Activated CD4-positive, alpha-beta T cell treated with anti-CD3 and anti-CD28 coated beads for 24 hours (primary cell): ENCODE measurements around the gene DLK2.
"Not testable (repeated sequence)": the region's sequence is repeated elsewhere in the genome, so short reads cannot be mapped to it uniquely, and the experiment has no call there.

Experiments
- DNase-seq, 2 donors: peaks; one replicate each; pipeline ENCODE4 v3.0.0-alpha.2; 2020; ENCODE audit warnings: low read depth in 2 of 2

DLK2 gene, protein sequence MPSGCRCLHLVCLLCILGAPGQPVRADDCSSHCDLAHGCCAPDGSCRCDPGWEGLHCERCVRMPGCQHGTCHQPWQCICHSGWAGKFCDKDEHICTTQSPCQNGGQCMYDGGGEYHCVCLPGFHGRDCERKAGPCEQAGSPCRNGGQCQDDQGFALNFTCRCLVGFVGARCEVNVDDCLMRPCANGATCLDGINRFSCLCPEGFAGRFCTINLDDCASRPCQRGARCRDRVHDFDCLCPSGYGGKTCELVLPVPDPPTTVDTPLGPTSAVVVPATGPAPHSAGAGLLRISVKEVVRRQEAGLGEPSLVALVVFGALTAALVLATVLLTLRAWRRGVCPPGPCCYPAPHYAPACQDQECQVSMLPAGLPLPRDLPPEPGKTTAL

DNA sequence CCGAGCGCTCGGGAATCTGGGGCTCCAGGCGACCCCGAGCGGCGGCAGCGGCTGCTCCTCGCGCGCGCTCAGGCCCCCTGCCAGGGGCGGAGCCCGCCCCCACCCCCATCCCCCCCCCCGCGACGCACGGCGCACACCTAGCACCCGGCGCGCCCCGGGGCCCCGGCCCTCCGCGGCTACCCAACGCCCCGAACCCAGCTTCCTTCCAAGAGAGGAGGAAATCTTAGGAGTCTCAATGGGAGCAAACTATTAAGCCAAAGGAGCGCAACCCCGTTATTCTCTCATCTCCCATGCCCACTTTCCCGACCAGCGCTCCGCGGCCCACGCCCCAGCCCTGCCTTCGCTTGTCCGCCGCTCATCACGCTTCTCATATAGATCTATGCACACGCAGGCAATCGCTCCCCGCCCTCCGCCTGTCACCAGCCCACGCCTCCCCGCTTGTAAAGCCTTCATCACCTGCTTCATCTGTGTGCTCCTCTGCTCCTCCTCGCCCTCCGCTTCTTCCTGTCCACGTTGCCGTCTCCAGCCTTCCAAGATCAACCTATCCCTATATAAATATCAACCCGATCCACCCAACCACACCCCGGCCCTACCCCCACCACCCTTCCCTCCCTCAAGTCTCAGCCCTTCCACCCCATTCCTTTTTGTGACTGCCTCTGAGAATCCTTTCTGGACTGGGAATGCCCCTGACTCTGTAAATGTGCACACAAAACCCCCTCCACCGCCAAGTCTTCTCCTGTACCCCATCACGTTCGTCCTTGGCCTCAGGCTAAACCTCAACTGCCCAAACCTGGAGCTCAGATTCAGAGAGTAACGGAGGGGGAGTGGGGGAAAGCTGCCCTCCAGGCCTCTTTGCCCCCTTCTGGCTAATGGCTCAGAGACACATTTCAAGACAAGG is at the start of gene DLK2:
TSS of gene DLK2 (minus strand) at position 18 of the 898 bp plus-strand sequence. CDS start 723 bp downstream, outside the sequence.
- DNase-seq: peak; percentile 20 to 56

DNA sequence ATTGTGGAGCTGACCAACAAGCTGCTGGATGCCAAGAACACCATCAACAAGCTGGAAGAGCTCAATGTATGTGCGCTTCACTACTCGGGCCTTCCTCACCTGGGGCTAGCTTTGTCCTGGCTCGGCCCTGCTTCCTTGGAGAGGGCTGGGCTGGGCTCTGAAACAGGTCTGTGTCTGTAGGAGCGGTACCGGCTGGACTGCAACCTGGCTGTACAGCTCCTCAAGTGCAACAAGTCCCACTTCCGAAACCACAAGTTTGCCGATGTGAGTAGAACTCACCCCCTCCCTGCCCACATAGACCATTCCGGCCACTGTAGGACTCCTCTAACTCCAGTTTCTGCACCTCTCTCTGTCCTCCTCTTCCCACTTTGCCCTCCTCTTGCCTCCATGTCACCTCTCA is 48.1 kb upstream of the DLK2 start:
- no peak for DNase-seq

DNA sequence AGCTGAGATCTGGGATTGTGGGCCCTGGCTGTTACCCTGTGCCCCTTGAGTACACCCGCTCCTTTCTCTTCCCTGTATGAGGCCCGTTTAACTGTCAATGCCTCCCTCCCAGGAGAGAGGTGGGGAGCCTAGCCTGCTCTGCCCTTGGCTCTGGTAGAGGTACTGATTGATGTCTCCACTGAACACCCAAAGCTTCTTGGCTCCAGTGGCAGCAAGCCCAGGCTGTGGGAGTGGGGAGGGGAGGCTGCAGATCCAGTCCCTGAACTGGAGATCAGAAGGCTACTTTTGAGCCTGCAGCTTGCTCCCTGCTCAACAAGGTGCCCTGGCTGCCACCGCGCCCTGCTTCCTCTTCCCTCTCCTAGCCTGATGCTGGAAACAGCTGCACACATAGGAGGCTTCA is 47.3 kb upstream of the DLK2 start:
- no peak for DNase-seq

DNA sequence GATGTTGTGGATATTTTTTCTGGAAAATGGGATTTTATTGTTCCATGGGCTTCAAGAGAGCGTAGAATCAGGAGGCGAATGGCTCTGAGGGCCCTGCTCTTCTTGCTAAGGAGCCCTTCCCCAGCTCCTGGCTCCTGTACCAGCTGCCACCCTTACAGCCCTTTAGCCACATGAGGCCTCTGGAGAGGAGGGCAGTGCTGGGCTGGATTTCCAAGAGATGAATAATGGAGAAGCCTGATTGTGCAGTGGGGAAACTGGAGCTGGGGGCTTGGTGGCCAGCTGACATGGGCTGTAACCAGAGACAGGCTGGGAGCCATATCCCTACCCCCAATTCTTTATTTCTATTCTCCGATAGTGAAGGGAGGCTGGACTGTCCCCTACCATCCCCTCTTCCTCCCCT is 45.6 kb upstream of the DLK2 start:
- no peak for DNase-seq

DNA sequence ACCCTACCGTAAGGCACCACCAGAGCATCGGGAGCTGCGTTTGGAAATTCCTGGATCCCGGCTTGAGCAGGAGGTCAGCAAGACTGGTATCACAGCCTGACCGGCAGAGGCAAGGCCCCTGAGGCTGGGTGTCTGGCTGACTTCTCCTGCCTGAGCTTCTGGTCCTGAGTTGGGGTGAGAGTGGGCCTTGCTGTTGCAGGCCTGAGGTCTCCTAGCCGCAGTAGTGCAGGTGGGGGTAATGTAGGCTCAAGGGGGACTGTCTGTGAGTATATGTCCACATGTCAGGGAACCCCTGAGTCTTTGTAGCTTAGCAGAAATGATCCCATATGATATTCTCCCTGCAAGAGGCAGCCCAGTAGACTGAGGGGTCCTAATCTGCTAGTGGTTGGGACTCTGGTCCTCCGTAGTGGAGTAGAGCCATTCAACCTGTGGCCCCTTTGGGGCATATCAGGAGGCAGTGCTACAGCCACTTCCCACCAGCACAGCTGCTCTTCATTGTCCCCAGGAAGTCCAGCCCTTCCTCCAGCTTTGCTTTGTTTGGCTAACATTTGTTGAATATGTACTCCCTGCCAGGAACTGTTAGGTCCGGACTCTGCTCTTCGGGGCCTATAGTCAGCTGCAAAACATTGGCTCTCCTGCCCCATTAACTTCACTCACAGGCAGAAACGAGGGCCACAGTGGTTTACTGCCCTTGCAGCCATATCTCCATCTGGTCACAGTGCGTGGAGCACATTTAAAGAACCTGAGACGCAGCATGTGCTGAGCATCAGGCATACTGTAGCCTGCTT is 43.9 kb upstream of the DLK2 start:
- DNase-seq: no peak

DNA sequence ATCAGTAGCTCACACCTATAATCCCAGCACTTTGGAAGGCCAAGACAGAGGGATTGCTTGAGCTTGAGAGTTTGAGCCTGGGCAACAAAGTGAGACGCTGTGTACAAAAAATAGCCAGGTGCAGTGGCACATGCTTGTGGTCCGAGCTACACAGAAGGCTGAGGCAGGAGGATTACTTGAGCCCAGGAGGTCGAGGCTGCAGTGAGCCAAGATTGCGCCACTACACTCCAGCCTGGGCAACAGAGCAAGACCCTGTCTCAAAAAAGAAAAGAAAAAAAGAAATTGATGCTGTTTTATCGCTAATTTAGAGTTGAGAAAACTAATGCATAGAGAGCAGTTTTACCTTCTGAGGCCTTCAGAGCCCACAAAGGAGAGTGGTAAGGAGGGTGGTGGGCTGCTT is 42.9 kb upstream of the DLK2 start:
- not testable (repeated sequence) for DNase-seq

DNA sequence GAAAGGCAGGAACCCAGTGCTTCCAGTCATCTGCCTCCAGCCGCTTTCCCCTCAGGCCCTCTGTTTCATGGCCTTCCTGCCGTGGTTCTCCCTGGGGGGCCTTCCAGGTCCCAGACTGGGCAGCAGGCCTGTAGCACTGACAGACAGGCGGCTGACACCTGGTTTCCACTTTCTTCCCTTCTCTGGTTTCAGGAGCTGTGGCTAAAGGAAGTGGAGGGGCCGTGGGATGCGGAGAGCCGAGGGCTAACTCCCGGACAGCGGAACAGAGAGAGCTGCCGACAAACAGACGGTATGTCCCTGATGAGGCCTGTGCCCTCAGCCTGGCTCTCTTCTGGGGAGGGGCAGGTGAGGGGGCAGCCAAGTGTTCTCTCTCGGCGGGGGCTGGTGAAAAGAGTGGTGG is 42.3 kb upstream of the DLK2 start:
- DNase-seq: no peak

DNA sequence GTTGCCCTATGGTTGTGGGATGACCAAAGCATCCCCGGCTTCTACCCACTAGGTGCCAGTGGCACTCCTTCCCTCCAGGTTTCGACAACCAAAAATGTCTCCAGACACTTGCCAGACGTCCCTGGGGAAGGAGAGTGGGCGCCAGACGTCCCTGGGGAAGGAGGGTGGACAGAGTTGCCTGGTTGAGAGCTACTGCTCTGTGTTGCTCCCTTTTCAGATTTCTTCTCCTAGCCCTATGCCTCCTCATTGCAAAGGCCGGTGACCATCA is 41.7 kb upstream of the DLK2 start:
- DNase-seq: no peak

DNA sequence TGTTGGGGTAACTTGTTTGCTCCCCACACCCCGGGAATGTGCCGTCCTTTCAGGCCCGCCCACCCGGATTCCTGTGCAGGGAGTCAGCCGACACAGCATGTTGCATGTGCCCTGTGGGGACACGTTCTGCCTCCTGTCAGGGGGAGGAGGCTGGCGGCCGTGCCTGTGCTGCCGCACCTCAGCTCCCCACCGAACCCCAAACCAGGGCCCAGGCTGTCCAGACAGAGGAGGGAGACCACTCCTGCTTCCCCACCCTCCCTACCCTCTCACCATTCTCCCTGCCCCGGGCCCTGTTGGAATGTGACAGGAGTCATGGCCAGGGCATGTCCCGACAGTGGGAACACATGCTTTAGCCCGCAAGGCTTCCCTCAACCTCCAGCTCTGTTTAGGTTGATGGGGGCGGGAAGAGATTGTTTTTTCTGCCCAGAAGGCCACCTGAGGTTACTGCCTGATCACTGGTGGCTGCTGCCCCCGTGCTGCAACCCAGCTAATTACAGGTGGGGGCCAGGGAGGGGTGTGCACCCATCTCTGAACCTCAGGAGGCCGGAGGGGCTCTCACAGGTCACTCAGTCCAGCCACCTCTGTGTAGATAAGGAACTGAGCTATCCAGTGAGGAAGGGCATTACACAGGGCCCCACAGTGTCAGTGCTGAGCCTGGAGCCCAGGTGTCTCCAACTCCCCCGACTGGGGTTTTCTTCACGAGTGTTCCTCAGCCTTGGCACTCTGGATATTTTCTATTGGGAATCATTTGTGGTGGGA is 41.2 kb upstream of the DLK2 start:
- no peak for DNase-seq

DNA sequence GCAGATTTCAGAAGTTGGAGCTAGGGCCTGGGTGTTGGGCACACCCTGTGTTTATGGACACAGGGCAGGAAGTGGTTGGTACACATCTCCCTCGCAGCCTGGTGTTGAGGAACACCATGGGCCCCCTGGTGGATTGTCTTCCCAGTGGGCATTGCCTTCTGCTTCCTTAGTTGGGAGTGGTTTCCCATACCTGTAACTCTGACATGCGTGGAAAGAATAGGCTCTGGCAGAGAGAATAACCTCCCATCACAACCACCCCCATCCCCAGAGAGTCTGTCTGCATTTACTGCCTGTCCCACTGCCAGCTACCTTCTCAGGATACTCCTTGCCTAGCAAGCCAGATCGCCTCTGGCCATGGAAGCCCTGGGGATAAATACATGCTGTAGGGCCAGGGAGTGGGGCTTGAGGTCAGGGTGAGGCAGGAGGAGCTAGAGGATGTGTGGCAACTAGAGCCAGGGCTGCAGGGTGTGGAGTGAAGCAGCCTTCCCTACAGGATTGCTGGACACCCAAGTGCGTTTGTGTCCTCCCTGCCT is 40.1 kb upstream of the DLK2 start:
- DNase-seq: no peak

DNA sequence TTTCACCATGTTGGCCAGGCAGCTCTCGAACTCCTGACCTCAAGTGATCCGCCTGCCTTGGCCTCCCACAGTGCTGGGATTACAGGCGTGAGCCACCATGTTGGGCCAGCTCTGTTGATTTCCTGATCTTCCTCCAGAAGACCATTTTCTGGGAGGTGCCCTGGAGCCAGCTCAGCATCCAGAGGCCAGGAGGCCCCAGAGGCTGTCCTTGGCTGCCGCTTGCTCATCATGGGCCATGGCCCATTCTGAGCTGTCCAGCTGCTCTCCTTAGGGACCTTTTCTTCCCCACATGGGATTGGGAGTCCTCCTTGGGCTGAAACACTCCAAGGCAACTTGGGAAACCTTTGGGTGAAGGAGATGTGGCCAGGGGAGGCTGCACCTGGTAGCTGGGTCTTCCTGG is 39.4 kb upstream of the DLK2 start:
- DNase-seq: no peak

DNA sequence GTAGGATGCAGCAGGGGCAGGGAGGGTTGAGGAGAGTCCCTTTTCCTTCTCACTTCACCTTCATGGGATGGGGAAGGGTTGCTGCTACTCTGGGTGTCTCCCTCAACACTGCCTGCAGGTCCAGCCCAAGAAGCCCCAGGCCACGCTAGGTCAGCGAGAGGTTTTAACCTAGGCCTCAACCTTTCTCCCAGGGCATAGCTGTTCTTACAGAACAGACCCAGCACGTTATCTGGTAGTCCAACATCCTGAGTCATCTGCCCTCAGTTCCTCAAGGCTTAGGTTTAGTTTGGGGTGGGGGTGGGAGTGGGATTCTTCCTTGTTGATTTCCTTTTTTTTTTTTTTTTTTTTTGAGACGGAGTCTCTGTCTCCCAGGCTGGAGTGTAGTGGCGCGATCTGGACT is 39.0 kb upstream of the DLK2 start:
- no peak for DNase-seq

DNA sequence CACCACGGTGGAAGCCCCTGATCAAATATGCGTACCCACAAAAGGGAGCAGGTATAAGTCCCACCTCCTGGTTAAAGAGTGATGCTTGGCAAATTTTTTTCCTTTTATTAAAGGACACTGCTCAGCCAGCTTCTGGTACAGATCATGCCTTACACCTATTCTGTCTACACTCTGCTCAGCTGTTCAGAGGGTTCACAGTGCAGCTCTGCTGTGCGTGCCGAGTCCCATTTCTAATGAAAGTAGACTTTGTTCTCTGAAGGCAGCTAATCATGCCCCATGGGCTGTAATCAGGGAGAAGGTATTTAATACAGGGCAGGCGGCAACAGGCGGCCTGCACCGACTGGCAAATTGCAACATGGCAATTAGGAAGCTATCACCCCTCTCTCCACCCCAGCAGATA is 38.5 kb upstream of the DLK2 start:
- no peak for DNase-seq

DNA sequence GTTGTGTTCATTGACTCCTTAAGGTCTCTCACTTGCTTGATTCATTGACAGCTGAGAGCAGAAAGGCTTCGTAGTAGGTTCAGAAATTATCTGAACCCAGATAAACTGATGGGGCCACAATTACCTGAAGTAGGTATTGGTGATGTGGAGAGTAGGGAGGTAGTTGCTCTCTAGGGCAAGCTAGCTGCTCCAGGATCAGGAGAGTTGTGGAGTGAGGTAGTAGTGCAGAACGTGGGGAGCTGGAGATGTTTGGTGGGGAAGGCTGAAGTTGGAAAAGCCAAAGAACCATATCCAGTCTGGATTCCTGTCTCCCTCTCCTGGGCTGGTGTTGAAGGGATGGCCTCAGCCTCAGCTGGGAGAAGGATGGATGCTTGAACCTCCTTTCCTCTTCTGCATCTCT is 37.9 kb upstream of the DLK2 start:
- DNase-seq: no peak

DNA sequence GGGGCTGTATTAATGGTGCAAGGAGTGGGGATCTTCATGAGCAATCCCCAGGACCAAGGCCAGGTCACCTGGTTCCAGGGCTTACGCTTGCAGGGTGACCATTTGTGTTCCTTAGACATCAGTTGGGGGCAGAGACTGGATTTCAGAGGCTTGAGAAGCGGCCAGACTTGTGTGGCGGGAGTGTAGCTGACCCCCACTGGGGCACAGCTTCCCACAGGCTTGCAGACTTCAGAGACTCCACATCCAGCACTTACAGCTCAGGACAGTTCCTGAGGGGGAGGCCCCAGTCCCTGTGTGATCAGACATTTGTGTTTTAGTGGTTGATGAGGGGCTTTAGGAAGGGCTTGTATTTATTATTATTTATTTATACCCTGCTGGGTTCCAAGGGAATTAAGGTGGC is 37.3 kb upstream of the DLK2 start:
- DNase-seq: no peak

DNA sequence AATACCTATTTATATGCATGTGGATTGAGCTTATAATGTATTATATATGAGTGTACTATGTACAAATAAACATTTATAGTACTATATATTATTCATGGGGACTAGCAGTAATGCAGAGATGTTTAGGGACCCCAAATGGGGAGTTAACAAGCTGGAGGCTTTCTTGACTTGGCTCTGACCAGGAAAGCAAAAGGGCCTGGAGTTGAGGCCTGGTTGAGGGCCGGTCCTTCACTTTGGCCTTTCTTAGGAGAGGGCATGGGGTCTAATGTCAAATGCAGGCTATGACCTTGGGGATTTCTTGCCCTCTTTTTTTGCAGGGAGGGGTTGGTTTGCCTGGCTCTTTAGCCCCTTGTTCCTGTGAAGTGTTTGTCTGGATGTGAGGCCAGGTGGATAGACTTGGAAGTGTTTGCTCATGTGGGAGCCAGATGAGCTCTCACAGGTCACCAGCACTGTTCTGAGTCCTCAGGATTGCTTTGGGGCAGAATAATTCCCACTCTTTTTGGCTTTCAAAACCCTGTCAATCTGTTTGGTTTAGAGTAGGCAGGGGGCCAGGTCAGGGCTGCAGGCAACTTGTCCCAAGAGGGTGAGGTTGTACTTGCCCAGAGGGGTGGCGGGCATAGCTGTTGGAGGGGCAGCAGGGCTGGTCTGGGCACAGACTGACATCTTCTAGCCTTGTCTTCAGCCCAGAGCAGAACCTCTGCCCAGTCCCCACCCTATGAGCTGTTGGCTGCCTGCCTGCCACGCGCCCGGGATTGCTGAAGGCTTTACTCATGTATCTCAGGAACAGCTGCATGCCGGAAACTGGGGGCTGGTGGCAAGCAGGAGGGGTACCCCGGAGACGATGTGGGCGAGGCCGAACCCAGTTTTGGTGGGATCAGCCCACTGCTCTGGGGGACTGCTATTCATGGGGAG is 36.7 kb upstream of the DLK2 start:
- no peak for DNase-seq

DNA sequence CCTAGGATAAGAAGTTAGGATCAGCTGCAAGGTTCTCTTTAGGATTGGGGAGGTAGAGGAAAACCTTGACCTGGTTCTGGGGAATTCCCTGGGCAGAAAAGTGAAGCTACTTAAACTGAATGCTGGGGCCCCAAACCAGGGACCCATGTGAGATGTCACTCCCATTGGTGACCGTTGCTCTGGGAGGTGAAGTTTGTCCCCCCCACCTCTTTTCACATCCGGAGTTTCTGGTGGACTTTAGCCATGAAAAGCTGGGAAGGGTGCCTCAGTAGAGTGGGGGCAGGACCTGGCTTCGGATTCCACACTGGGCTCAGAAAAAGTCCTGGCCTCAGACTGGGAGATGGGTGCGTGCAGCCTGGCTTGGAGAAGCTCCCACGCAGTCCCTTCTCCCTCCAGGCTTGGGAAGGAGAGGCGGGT is 35.2 kb upstream of the DLK2 start:
- DNase-seq: no peak

DNA sequence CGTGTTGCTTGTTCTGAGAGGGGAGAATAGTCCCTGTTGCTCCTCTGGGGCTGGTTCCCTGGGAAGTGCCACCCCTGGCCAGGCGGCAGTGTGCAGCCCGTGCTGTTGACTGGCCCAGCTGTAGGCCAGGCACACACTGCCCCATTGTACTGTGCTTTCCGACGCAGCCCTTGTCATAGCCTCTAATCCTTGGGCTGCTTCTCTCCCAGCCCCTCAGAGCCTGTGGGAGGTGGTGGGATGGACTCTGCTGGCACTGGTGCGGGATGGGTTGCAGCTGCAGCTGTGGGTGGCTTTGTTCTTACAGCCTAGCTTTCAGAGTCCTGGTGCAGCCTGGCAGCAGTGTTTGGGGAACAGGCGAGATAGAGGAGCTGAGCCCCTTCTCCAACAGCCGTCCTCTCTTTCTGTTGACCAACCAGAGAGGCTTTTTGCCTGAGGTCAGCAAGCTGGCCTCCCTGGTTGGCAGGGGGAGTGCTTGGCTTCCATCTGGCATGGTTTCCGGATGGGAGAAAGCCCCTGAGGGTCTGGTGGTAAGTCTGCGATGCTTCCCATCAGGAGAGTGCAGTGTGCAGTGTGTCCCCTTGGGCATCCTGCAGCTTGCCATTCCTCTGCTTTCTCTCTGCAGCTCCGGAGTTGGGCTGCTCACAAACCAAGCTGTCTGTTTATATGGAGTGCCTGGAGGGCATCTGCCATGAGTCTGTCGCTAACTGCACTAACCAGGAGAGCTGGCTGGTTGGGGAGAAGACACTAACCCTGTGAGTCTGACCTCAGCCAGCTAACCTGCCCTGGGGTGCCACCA is 34.1 kb upstream of the DLK2 start:
- DNase-seq: no peak

DNA sequence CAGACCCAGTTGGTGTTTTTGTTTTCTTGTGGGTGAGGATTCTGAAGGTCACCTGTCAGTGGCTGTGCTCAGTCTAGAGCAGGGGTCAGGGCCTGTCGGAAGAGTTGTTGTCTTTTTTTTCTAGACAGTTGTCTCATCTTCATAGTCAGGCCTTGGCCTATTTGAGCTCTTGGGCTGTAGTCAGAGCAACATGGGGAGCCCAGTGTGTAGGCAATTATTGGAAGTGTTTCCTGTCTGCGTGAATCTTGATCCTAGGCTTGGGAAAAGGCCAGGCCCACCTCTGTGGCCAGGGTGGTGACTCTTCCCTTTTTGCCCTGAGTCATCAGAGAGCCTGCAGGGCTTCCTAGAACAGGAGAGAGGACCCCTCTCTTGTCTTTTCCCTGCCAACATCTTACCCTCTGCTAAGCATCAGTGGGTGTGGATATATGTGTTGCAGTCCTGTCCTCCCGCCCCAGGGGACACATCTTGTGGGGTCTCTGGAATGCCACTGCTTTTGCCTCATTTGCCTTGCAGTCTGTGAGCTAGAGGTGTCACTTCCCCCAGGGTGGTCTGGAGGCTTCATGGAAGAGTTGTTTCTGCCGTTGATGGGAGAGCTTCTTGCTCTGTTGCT is 33.4 kb upstream of the DLK2 start:
- no peak for DNase-seq
